Endodermal cell (in vitro differentiated cells): Measurements from ENCODE around the gene CYP4F11. TPM values are rescaled to one million over a fixed set of nuclear protein-coding genes. Genes with fewer than 3 reads are reported as not detected.
"Not testable (repeated sequence)": the region's sequence is repeated elsewhere in the genome, so short reads cannot be mapped to it uniquely, and the experiment has no call there.

Experiments
- DNase-seq: peaks from one replicate; pipeline ENCODE4 v3.0.0-alpha.2; 2017
- H3K27ac ChIP-seq: 2 replicates; pipeline ENCODE4 v1.5.1; 2013; ENCODE audit warnings: mild to moderate bottlenecking, low read depth, low read length, moderate library complexity
- H3K27me3 ChIP-seq: 2 replicates; pipeline ENCODE4 v1.6.1; 2013; ENCODE audit warnings: mild to moderate bottlenecking, low read length, moderate library complexity; ENCODE audit not compliant: insufficient read depth, control insufficient read depth, poor library complexity, severe bottlenecking
- H3K36me3 ChIP-seq: 2 replicates; pipeline ENCODE4 v1.7.0; 2013; ENCODE audit warnings: mild to moderate bottlenecking, low read length, moderate library complexity; ENCODE audit not compliant: control insufficient read depth, insufficient read depth
- H3K4me1 ChIP-seq: one replicate; pipeline ENCODE4 v1.7.0; 2013; ENCODE audit warnings: low read length; ENCODE audit not compliant: control insufficient read depth, insufficient read depth
- H3K4me3 ChIP-seq: 2 replicates; pipeline ENCODE4 v1.5.1; 2013; ENCODE audit warnings: mild to moderate bottlenecking, low read length, moderate library complexity
- H3K9ac ChIP-seq: 2 replicates; pipeline ENCODE4 v1.6.1; 2013; ENCODE audit warnings: mild to moderate bottlenecking, low read length, moderate library complexity; ENCODE audit not compliant: poor library complexity, severe bottlenecking; ENCODE audit errors: extremely low read depth
- H3K9me3 ChIP-seq: 2 replicates; pipeline ENCODE4 v1.6.1; 2013; ENCODE audit warnings: mild to moderate bottlenecking, low read length, moderate library complexity; ENCODE audit not compliant: control insufficient read depth
- H3K27ac Mint-ChIP-seq: 2 replicates; pipeline ENCODE4 v1.8.0; 2020; ENCODE audit warnings: mixed read lengths
- H3K27me3 Mint-ChIP-seq: 2 replicates; pipeline ENCODE4 v1.8.0; 2021; ENCODE audit warnings: mild to moderate bottlenecking, mixed read lengths; ENCODE audit not compliant: insufficient read depth
- H3K36me3 Mint-ChIP-seq: 2 replicates; pipeline ENCODE4 v1.8.0; 2020; ENCODE audit warnings: low read depth, mixed read lengths
- H3K4me1 Mint-ChIP-seq: 2 replicates; pipeline ENCODE4 v1.8.0; 2020; ENCODE audit warnings: mixed read lengths
- H3K4me3 Mint-ChIP-seq: 2 replicates; pipeline ENCODE4 v1.8.0; 2020; ENCODE audit warnings: mild to moderate bottlenecking, moderate library complexity, mixed read lengths
- H3K9me3 Mint-ChIP-seq: 2 replicates; pipeline ENCODE4 v1.8.0; 2020; ENCODE audit warnings: mild to moderate bottlenecking, mixed read lengths
- CTCF ChIP-seq: fragments of 200-600 bp; sonication (generic); conservative IDR thresholded peaks from 2 replicates; pipeline ENCODE4 v1.5.0; 2021; ENCODE audit warnings: antibody characterized with exemption, mild to moderate bottlenecking
- WGBS, 2 experiments: methylation state at CpG; one replicate each; pipeline versions ENCODE4 v1.1.5 to v1.1.7; 2013; ENCODE audit warnings: missing lambda C conversion rate in 2 of 2, mixed read lengths in 1 of 2; ENCODE audit not compliant: insufficient coverage in 1 of 2, insufficient read length in 1 of 2; 5-methylcytosine and 5-hydroxymethylcytosine counted together
- total RNA-seq, 2 donors: library from RNA; stranded (reverse); fragmentation: NEBNext Ultra II Directional in 1 of 2; extraction: Animal tissue kit (Norgen Biotek cat#: 25700) in 1 of 2; gene quantifications; 2 replicates in 1 of 2; 3 replicates in 1 of 2; pipeline ENCODE4 v1.2.1, GENCODE V29; 2021

Gene CYP4F11
- total RNA-seq, 2 donors from 2014 or later: not detected

GRCh38 chr19:15874821-15875474 is 59.4 kb downstream of the CYP4F11 start:
- Mint-ChIP-seq H3K4me1 (no peaks in the 10 kb centered on the region), H3K36me3 (no peaks in the 10 kb centered on the region), H3K4me3 (no peak overlapping the region), H3K9me3 (peaks cover 91% of the 10 kb centered on the region), H3K27ac (no peak overlapping the region), H3K27me3 (no peaks in the 10 kb centered on the region)
- no peaks in the 10 kb centered on the region for H3K36me3 ChIP-seq
- H3K4me3 ChIP-seq: no peak overlapping the region
- TF ChIP-seq CTCF: no peak
- H3K9me3 ChIP-seq: peaks cover 62% of the 10 kb centered on the region
- H3K9ac ChIP-seq: no peak overlapping the region
- H3K27ac ChIP-seq: no peak overlapping the region
- no peak for DNase-seq
- no peaks in the 10 kb centered on the region for H3K4me1 ChIP-seq
- 72 to 88% methylated on average over 2 to 4 of the region's 4 CpGs for WGBS, 2 experiments
- H3K27me3 ChIP-seq: no peaks in the 10 kb centered on the region

GRCh38 chr19:15873771-15874170 is 60.6 kb downstream of the CYP4F11 start:
- H3K36me3 Mint-ChIP-seq, H3K4me1 Mint-ChIP-seq, H3K27ac Mint-ChIP-seq, H3K27me3 Mint-ChIP-seq, H3K4me3 ChIP-seq, H3K9ac ChIP-seq, H3K27me3 ChIP-seq, H3K36me3 ChIP-seq, DNase-seq, H3K4me1 ChIP-seq, H3K4me3 Mint-ChIP-seq, H3K27ac ChIP-seq: not testable (repeated sequence)
- peaks cover 52% of the 10 kb centered on the region for H3K9me3 ChIP-seq
- H3K9me3 Mint-ChIP-seq: peaks cover 91% of the 10 kb centered on the region
- 66 to 70% methylated on average over 5 to 6 of the region's 6 CpGs for WGBS, 2 experiments

GRCh38 chr19:15871570-15871969 is 62.8 kb downstream of the CYP4F11 start:
- Mint-ChIP-seq H3K27me3 (no peaks in the 10 kb centered on the region), H3K27ac (no peak overlapping the region), H3K36me3 (no peaks in the 10 kb centered on the region), H3K4me1 (no peaks in the 10 kb centered on the region), H3K4me3 (no peak overlapping the region), H3K9me3 (peaks cover 90% of the 10 kb centered on the region)
- Histone ChIP-seq H3K27me3 (no peaks in the 10 kb centered on the region), H3K27ac (no peak overlapping the region), H3K4me1 (no peaks in the 10 kb centered on the region), H3K36me3 (no peaks in the 10 kb centered on the region), H3K9me3 (peaks cover 41% of the 10 kb centered on the region), H3K4me3 (no peak overlapping the region), H3K9ac (no peak overlapping the region)
- no peak for DNase-seq
- WGBS, 2 experiments: 87 to 89% methylated on average over 3 to 11 of the region's 11 CpGs
- no peak for TF ChIP-seq CTCF

- Mint-ChIP-seq H3K9me3 (peaks cover 89% of the 10 kb centered on the region), H3K27ac (no peak overlapping the region), H3K27me3 (no peaks in the 10 kb centered on the region), H3K4me3 (no peak overlapping the region), H3K4me1 (no peaks in the 10 kb centered on the region), H3K36me3 (no peaks in the 10 kb centered on the region)
- Histone ChIP-seq H3K27me3 (no peaks in the 10 kb centered on the region), H3K4me3 (no peak overlapping the region), H3K36me3 (no peaks in the 10 kb centered on the region), H3K27ac (no peak overlapping the region), H3K9me3 (peaks cover 37% of the 10 kb centered on the region), H3K4me1 (no peaks in the 10 kb centered on the region), H3K9ac (no peak overlapping the region)
- no peak for DNase-seq
- WGBS, 2 experiments: 68 to 72% methylated on average over 7 to 9 of the region's 9 CpGs
- TF ChIP-seq CTCF: no peak
Measured at GRCh38 chr19:15869873-15870272, 64.5 kb downstream of the CYP4F11 start.
